ENCODE data around the gene ASTN1.

Gene ASTN1

GRCh38 chr1:177164380-177165068 is at the start of gene ASTN1:
Gene ASTN1 (minus strand): TSS chr1:177164712. CDS start chr1:177164676, 36 bp downstream.
- no peak for DNase-seq

GRCh38 chr1:177211231-177211630 is 46.7 kb upstream of the ASTN1 start:
- no peak for DNase-seq

- no peak for DNase-seq
Measured at GRCh38 chr1:177210071-177210470, 45.6 kb upstream of the ASTN1 start.

- no peak for DNase-seq
Measured at GRCh38 chr1:177209357-177209756, 44.8 kb upstream of the ASTN1 start.

GRCh38 chr1:177208920-177209319 is 44.4 kb upstream of the ASTN1 start:
- no peak for DNase-seq

GRCh38 chr1:177206831-177207355 is 42.4 kb upstream of the ASTN1 start:
- no peak for DNase-seq

- DNase-seq: no peak
Measured at GRCh38 chr1:177200290-177200689, 35.8 kb upstream of the ASTN1 start.

- no peak for DNase-seq
Measured at GRCh38 chr1:177198243-177198642, 33.7 kb upstream of the ASTN1 start.

GRCh38 chr1:177190308-177190970 is 25.9 kb upstream of the ASTN1 start:
- no peak for DNase-seq

GRCh38 chr1:177186639-177187038 is 22.1 kb upstream of the ASTN1 start:
- DNase-seq: no peak

GRCh38 chr1:177185209-177185608 is 20.7 kb upstream of the ASTN1 start:
- no peak for DNase-seq

- no peak for DNase-seq
Measured at GRCh38 chr1:177183836-177184235, 19.3 kb upstream of the ASTN1 start.

- DNase-seq: peak; percentile 25
Measured at GRCh38 chr1:177181631-177182291, 17.2 kb upstream of the ASTN1 start.

- DNase-seq: no peak
Measured at GRCh38 chr1:177181280-177181630, 16.7 kb upstream of the ASTN1 start.

- DNase-seq: no peak
Measured at GRCh38 chr1:177174921-177175634, 10.6 kb upstream of the ASTN1 start.

- DNase-seq: no peak
Measured at GRCh38 chr1:177173976-177174375, 9.5 kb upstream of the ASTN1 start.

GRCh38 chr1:177172866-177173265 is 8.4 kb upstream of the ASTN1 start:
- DNase-seq: no peak

- no peak for DNase-seq
Measured at GRCh38 chr1:177172272-177172671, 7.8 kb upstream of the ASTN1 start.

- DNase-seq: no peak
Measured at GRCh38 chr1:177171536-177172123, 7.1 kb upstream of the ASTN1 start.

GRCh38 chr1:177170756-177171535 is 6.4 kb upstream of the ASTN1 start, which contains the start of gene BRINP2:
Gene BRINP2 (plus strand): TSS chr1:177170958. CDS start chr1:177229877, 58,919 bp downstream.
- DNase-seq: peak; percentile 51

GRCh38 chr1:177165069-177165439 is 542 bp upstream of the ASTN1 start:
- no peak for DNase-seq

- no peak for DNase-seq
Measured at GRCh38 chr1:177163844-177164379, 600 bp downstream of the ASTN1 start.
